GM06990 (cell line): ENCODE results near the gene RTN4R.
"Not testable (repeated sequence)": the region's sequence is repeated elsewhere in the genome, so short reads cannot be mapped to it uniquely, and the experiment has no call there.

Experiments
- DNase-seq: peaks from one replicate; pipeline ENCODE4 v3.0.0-alpha.2; 2011; ENCODE audit not compliant: insufficient read length; ENCODE audit errors: extremely low read depth
- H3K27me3 ChIP-seq: replicated peaks from 2 replicates; pipeline ENCODE4 v1.6.0; 2011; ENCODE audit warnings: low read length; ENCODE audit not compliant: control insufficient read depth, insufficient read depth
- H3K36me3 ChIP-seq: 2 replicates; pipeline ENCODE4 v1.5.1; 2011; ENCODE audit warnings: low read length; ENCODE audit not compliant: control insufficient read depth, insufficient read depth
- H3K4me3 ChIP-seq: replicated peaks from 2 replicates; pipeline ENCODE4 v1.5.1; 2011; ENCODE audit warnings: low read depth, mild to moderate bottlenecking, control low read depth, low read length
- CTCF ChIP-seq: IDR thresholded peaks from 2 replicates; pipeline ENCODE4 v1.5.1; 2011; ENCODE audit warnings: low read length, control low read depth, mild to moderate bottlenecking, inconsistent platforms; ENCODE audit not compliant: insufficient read depth, poor library complexity, severe bottlenecking

RTN4R gene

GRCh38 chr22:20284471-20285086 is 16.5 kb upstream of the RTN4R start:
- no peak for DNase-seq

GRCh38 chr22:20283674-20284066 is 15.6 kb upstream of the RTN4R start:
- no peak for DNase-seq
- no peaks in the 10 kb centered on the region for H3K36me3 ChIP-seq

More at GRCh38 chr22:20284471-20285086, 16.5 kb upstream of the RTN4R start:
- H3K27me3 ChIP-seq, result no peaks in the 10 kb centered on the region; the same call in 1 of the 2 replicates
- no peak overlapping the region for H3K4me3 ChIP-seq
- no peak for TF ChIP-seq CTCF
- no peaks in the 10 kb centered on the region for H3K36me3 ChIP-seq

GRCh38 chr22:20282901-20283673 is 15.0 kb upstream of the RTN4R start:
- no peak for TF ChIP-seq CTCF
- H3K27me3 ChIP-seq, result no peaks in the 10 kb centered on the region
- no peak overlapping the region for H3K4me3 ChIP-seq
- no peaks in the 10 kb centered on the region for H3K36me3 ChIP-seq
- no peak for DNase-seq

More at GRCh38 chr22:20283674-20284066, 15.6 kb upstream of the RTN4R start:
- no peaks in the 10 kb centered on the region for H3K27me3 ChIP-seq
- no peak for TF ChIP-seq CTCF
- H3K4me3 ChIP-seq, result no peak overlapping the region

- Histone ChIP-seq H3K27me3 (no peaks in the 10 kb centered on the region), H3K4me3 (no peak overlapping the region), H3K36me3 (no peaks in the 10 kb centered on the region)
- no peak for TF ChIP-seq CTCF
- DNase-seq, result no peak
Measured at GRCh38 chr22:20281891-20282290, 13.8 kb upstream of the RTN4R start.

GRCh38 chr22:20281473-20281872 is 13.4 kb upstream of the RTN4R start:
- H3K27me3 ChIP-seq, H3K4me3 ChIP-seq, H3K36me3 ChIP-seq, DNase-seq: not testable (repeated sequence)

GRCh38 chr22:20280866-20281265 is 12.7 kb upstream of the RTN4R start:
- H3K4me3 ChIP-seq, result no peak overlapping the region
- no peak for DNase-seq
- H3K36me3 ChIP-seq, result no peaks in the 10 kb centered on the region
- H3K27me3 ChIP-seq, result no peaks in the 10 kb centered on the region
- TF ChIP-seq CTCF, result no peak

- H3K4me3 ChIP-seq, DNase-seq, H3K27me3 ChIP-seq, H3K36me3 ChIP-seq: not testable (repeated sequence)
Measured at GRCh38 chr22:20280163-20280562, 12.0 kb upstream of the RTN4R start.
